Putamen (tissue), 1 donor: Measurements from ENCODE around the gene LRRC45.

Experiments
- DNase-seq: peaks from one replicate; pipeline ENCODE4 v3.0.0-alpha.2; 2016; ENCODE audit warnings: low spot score

LRRC45 gene

DNA sequence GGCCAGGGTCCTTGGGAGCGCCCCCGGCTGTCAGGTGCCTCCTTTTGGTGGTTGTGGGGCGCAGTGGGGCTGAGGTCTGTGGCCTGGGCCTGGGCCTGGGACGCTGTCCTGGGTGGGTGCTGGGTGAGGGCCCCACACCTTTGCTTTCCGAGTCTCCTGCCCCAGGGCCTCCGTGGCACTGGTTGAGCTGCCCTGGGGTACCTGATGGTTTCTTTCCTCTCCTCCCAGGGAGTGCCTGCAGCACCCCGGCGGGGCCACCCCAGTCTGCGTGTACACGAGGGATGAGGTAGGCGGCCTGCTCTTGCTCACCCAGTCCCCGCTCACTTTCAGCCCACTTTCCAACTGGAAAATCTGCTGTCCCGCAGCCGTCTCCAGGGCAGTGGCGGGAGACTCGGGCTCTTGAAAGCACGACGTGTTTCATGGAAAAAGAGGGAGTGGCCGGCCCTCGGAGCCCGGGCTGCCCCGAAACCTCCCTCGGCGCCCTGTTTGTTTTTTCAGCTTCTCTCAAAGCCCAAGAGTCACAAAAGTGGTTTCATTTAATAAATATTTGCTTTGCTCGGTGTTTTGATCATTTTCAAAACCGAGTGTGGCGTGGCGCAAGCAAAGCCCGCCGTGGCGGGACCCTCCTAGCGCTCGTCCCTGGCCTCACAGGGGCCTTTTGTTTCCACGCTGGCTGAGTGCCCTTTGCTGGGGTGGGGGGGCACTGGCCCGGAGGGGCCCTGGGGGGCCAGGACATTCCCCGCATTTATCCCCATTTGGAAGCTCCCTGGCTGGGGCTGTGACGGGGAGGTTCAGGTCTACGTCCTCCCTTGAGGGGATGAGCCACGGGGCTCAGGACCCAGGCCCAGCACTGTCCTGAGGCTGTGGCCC is 28.3 kb upstream of the LRRC45 start:
- DNase-seq = no peak

DNA sequence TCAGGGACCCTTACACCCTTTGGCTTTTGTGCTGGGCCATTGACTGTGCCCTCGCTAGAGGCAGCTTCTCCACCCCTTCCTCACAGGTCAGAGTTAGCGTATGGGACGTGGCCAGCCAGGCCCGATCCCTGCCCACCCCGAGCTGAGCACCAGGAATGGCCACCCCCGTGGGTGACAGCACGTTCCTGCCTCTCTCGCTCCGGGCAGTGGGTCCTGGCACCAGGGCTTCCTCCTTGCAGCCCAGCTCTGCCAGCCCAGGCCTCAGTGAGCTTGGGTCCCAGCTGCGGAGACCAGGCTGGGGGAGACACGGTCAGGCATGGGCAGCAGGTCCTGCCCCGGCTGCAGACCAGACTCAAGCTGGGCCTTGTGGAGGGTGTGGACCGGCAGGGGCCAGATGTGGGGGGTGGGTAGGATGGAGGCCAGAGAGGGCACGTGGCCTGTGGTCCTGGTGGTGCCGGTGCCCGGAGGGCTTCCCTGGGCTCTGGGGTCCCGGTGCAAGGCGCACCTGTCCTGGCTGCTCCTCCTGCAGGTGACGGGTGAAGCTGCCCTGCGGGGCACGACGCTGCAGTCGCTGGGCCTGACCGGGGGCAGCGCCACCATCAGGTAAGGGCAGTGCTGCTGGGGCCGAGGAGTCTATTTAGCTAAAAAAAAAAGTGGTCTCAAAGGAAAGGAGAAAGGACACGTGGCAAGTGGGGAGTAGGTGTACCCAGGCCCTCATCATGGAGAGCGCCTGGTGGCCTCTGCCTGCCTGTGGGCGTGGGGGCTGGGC is 27.5 kb upstream of the LRRC45 start:
- no peak for DNase-seq

DNA sequence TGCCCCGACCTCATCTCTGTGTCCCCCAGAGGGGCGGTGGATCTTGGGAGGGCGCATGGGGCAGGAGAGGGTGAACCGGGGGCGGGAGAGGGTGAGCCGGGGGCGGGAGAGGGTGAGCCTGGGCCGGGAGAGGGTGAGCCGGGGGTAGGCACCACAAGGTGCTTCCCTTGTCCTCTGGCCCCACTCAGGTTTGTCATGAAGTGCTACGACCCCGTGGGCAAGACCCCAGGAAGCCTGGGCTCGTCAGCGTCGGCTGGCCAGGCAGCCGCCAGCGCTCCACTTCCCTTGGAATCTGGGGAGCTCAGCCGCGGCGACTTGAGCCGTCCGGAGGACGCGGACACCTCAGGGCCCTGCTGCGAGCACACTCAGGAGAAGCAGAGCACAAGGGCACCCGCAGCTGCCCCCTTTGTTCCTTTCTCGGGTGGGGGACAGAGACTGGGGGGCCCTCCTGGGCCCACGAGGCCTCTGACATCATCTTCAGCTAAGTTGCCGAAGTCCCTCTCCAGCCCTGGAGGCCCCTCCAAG is 26.8 kb upstream of the LRRC45 start:
- DNase-seq = no peak

DNA sequence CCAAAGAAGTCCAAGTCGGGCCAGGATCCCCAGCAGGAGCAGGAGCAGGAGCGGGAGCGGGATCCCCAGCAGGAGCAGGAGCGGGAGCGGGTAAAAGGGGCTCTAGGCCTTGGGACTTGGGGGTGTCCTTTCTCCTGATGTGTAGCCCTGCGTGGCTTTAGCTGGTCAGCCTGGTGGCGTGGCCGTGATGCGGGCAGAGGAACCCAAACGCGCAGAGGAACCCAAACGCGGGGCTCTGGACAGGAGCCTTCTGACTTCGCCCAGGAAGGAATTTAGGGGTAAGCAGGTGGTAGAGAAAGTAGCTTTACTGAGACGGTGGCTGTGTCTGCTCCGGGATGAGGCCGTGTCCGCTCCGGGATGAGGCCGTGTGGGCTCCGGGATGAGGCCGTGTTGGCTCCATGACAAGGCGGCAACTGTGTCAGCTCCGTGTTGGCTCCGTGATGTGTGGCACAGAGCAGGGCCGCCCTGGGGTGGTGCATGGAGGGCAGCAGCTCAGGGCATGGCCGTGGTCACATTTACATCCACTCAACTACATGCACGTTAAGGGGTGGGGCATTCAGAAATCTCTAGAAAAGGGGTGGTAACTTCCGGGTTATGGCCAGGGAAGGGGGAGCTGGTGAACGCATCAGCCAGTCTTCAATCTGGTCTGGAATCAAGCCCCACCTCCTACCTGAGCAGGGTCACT is 26.2 kb upstream of the LRRC45 start:
- no peak for DNase-seq

DNA sequence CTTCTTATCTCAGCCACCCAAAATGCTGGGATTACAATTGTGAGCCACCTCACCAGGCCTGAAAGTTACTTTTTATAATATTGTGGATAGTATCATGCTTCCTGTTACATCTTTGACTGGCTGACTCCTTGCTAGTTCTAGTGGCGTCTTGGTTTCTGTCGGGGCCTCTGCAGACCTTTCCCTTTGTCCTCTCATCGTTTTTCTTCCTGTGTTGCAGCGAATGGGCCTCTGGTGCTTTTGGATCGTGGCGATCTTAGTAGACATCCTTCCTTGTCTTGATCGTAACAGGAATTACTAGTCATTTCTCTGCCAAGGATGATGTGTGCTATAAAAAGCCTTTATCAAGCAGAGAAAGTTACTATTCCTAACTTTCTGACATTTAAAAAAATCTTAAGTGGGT is 24.9 kb upstream of the LRRC45 start:
- no peak for DNase-seq

DNA sequence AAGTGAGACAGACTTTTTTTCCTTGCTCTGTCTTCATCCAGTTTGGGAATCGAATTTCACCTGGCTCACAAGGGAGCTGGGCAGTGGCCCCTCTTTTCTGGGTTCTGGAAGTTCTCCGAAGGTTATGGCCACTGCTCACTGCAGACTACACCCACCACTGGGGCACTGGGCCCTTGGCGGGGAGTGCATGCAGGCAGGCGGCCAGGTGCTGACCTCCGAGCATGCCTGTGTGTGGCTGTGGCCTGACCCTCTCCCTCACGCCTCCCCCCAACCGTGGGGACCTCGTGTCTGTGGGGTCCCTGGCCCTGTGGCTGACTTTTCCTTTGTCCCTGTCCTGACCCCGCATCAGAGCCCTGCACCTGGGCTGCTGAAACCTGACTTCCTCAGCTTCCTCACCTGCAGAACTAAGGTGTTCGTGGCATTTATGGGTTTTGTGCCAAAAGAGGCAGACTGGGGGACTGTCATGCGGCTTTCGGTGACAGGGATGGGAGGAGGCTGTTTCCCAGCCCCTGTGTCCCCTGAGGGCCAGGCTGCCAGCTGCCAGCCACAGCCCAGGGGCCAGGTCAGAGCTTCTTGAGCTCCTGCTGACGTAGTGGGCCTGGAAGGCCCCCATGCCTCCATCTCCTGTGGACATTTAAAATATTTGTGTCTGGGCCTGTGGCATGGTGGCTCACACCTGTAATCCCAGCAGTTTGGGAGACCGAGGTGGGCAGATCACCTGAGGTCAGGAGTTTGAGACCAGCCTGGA is 24.2 kb upstream of the LRRC45 start:
- no peak for DNase-seq

DNA sequence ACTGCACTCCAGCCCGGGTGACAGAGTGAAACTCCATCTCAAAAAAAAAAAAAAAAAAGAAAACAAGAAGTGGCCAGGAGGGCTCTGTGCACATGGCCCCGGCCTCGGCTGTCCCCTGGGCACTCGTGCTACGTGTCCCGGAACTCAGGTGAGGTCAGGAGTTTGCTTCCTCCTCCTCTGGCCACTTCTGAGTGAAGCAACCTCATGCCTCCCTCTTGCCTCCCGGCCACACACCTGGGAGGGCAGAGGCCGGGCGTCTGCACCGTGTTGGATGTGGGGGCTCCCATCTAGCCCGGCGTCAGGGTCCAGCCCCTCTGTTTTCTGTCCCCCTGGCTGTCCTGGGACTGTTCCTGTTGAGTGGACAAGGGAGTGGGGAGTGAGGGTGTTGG is 23.5 kb upstream of the LRRC45 start:
- no peak for DNase-seq

DNA sequence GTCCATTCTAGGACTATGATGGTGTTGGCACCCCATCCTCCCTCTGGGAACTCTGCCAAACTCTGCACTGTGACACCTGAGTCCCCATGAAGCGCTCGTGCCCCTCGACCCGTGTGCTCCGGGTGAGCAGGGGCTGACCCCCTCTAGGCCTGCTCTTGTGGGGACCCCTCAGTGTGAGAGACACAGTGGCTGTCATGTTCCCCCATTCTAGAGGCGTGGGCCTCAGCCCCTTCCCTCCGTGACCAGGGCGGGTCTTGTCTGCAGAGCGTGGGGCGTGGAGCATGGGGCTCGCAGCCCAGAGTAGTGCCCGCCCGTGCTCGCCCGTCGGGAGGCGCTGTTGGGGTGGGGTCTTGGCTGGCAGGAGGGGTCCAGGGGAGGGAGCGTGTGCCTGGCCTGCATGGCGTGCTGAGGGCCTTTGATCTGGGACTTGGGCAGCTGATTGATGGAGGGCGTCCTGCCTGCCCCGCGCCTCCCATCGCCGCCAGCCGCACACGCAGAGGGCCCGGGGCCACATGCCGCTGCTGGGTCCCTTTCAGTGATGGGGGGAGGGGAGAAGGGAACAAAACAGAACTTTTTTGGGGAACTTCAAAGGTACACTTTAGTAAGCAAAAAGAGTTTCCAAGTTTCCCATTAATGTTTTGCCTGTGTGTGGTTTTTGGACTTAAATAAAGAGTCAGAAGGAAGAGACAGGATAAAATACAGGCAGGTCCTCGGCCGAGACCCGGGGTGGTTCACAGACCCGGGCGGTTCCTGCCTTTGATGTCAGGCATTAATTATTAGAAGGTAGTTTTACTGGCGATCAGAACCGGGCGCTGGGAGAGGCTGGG is 22.9 kb upstream of the LRRC45 start:
- no peak for DNase-seq

DNA sequence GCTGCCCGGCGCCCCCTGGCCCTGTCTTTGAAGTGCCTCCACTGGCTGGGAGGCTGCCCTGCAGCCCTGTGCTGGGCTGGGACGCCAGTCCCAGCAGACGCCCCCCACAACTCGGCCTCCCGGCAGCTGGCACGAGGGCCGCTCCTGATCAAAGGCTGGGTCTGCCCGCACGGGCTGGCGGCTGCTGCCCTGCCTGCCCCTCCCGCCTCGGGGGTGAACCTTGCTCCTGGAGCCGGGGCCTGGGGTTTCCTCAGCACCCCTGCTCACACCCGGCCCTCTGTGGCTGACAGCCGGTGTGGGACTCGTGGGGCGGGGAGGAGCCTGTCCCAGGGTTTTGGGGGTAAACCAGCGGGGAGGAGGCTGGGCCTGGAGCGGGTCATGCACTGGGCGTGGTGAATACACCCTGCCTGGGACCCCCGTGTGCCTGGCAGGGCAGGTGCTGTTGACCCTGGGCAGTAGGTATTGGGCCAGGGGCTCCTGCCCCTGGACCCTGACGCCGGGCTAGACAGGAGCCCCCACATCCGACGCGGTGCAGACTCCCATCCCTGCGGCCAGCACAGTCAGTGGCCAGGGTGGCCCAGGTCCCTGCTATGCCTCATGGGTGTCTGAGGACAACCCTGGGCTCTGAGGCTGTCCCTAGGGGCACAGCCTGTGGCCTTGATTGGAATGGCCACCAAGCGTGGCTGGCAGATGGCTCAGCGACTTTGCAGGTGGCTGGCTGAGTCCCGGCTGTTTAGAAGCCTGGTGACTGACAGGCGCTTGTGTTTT is 22.1 kb upstream of the LRRC45 start:
- DNase-seq = no peak

DNA sequence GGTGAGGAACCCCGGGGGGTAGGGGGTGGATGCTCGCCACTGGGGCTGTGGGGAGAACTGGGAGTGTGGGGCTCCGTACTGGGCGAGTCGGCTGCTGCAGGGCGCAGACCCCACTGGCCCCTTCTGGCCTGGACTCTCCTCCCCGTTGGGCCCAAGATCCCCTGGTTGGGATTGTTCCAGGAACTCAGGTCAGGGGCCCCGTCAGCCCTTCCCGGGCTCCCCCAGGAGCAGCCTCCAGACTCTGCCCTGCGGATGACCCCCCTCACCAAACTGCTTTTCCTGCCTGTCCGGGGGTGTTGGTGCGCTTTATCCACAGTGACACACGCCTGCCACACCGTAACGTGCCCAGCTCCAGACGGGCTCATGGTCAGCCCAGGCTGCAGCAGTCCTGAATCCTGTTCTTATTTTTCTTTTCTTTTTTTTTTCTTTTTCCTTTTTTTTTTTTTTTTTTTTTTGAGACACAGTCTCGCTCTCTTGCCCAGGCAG is 21.5 kb upstream of the LRRC45 start:
- no peak for DNase-seq

DNA sequence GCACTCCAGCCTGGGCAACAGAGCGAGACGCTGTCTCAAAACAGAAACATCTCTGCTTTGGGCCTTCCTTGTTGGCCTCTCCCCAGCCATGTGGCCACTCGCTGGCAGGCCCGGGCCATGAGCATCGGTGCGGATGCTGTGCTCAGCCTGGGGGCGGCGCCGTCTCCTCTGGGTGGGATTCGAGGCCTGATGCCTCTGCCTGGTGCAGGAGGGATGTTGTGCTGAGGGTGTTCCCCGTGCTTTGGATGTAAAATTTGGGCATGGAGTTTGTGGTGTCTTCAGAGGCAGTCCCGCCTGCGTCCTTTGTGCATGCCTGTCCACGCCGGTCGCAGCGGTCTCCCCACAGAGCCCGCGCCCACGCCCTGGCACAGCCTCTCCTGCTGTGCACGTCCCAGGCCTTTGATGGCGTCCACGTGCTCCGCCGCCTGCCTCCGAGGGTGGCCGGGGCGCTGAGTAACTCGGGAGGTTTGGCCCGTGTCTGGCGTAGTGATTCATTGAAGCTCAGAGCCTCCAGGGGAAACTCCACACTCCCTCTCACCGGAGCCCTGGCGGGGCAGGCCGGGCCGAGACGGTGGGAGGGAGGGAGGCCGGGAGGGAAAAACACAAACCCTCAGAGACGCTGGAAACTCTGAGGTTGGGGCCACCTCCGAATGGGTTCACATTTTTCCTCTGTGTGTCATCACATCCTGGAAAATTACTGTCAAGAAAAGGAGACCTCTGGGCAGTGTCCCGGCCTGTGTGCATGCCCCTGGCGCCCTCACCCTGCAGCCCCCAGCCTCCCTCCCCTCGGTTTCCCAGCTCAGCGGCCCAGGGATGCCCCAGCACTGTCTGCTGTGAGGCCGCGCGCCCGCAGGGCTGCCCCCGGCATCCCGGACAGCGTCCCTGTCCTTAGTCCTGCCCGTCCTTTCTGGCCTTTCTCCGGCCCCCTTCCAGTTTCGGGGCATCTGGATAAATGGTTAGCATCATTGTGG is 19.4 kb upstream of the LRRC45 start:
- DNase-seq = no peak

DNA sequence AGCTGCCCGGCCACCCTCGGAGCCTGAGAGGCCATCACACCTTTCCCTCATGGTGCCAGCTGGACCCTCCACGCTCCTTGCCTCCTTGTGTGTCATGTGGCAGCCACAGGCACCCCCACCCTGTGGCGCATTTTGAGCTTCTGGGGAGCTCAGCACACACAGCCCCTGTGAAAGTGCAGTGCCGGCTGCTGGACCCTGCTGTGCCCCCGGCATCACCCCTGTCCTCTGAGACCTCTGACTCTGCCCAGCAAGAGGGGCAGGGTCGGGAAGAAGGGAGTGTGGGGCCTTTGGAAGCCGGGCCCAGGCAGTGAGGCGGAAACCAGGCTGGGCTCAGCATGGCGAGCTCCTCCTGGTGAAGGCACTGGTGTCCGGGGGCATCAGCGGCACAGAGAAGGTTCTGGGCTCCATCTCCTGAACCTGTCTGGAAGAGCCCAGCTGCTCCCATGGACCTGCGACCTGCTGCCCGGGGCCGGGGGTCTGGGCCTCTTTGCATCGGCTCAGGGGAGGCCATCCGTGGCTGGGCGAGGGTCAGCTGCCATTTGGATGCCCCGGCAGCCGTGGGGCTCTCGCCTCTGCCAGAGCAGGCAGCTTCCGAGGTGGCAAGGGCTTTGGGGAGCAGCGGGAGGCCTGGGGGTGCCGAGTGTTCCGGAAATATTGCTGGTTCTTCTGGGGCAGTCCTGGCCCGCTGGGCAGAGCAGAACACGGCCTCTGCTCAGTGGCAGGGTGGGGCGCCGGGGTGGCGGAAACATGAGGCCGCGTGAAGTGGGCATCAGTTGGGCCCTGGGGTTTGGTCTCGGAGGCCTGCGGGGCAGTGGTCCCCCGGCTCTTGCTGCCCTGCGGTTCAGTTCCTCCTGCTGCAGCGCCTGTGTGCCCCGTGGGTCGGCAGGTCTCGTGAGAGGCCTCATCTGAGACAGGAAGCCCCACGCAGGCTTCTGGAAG is 18.3 kb upstream of the LRRC45 start:
- DNase-seq = no peak

DNA sequence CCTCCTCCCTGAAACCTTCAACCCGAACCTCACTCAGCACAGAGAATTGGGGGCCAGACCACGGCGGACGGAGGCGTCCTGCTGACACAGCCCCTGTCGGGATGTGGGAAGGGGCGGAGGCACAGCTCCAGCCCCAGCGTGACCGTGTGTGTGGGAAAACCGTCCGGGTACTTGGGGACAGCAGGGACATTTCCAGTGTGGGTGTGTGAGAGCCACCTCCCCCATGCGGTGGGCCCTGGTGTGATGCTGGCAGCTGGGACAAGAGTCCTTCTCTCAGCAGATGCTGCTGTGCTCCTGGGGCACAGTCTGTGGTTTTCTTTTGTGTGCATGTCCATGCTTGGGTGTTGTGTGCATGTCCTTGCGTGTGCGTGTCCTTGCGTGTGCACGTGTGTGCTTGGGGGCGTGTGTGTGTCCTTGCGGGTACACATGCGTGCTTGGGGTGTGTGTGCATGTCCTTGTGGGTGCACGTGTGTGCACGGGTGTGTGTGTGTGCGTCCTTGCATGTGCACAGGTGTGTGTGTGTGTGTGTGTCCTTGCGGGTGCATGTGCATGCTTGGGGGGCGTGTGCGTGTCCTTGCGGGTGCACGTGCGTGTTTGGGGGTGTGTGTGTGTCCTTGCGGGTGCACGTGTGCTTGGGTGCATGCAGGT is 17.3 kb upstream of the LRRC45 start:
- no peak for DNase-seq

DNA sequence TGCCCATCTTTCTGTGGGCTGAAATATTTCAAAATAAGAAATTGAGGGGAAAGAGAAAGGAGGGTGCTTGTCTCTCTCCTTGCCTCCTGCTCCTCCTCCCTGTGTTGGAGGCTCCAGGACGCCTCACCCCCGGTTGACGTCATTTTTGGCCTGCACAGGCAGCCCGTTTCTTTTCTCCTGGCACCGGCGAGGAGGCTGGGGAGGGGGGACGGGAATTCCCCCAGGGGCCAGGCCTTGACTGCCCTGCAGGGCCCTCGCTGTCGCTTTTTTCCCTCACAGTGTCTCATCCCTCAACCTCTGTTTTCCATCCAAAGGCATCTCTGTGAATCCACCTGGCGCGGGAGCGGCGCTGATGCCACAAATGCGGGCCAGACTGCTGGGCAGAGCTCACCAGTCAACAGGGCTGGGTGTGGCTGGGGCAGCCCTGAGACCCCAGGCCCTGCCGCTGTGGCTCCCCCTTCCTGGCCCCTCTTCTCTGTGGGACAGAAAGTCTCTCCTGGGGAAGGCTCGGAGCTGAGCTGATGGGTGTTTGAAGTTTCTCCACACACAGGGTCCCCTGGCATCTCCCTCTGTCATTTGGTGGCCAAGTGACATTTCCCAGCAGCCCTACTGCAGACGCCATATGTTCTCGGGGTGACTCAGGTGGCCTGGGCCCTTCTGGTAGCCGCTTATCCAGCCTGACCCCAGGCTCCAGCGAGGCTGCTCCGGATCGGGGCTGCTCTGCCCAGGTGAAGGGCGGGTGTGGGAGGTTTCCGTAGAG is 16.5 kb upstream of the LRRC45 start:
- DNase-seq = no peak

DNA sequence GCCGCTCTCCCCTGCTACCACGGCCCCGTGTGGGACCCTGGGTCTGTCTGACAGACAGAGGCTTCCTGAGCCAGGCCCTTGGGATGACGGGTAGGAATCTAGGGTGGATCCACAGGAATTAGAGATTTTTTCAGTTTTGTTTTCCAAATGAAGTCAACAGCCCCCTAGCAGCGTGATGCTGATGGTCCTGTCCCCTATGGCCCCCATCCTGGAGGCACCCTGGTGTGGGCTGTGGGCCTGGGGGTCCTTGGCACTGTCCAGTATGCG is 15.9 kb upstream of the LRRC45 start:
- no peak for DNase-seq

DNA sequence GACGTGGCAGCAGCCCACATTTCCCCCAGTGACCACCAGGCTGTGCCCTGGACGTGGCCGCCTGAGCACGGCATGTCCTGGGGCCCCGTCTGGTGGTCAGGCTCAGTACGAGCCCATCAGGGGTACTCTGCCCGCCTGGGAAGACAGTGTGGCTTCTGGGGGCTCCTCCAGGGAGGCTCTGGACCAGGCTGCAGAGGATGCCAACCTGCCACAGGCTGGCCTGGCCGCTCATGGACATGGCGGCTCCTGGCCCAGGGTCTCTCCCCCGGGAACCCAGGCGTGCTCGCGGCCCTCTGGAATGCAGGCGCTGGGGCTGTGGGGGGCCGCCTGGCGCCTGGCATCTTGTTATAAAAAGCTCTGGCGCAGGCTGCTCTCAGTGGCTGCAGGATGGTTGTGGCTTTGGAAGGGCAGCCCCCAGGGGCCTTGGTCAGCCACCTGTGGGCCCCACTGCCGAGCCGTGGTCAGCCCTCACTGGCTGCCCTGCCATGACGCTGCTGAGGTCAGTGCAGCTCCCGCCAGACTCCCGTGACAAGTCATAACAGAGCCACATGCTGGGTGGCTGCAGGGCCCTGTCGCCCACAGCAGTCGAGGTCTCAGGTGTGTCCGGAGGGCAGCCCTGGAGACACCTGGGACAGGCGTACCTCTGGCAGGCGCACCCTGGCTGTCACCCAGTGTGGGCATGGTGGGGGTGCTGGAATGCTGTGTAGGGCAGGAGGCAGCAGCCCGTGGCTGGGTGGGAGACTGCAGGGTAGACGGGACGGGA is 15.4 kb upstream of the LRRC45 start:
- no peak for DNase-seq
